Endothelial cell (in vitro differentiated cells): ENCODE results near the gene MAGI2. TPM values are rescaled to one million over a fixed set of nuclear protein-coding genes. Genes with fewer than 3 reads are reported as not detected.

Experiments used
- DNase-seq: peaks from one replicate; pipeline ENCODE4 v3.0.0; 2021; ENCODE audit warnings: low spot score
- H3K27ac Mint-ChIP-seq: one replicate; pipeline ENCODE4 v1.8.0; 2021; ENCODE audit warnings: mixed read lengths, inconsistent platforms; ENCODE audit not compliant: unreplicated experiment
- H3K27me3 Mint-ChIP-seq: one replicate; pipeline ENCODE4 v1.8.0; 2021; ENCODE audit warnings: mild to moderate bottlenecking, moderate library complexity, mixed read lengths, inconsistent platforms; ENCODE audit not compliant: unreplicated experiment
- H3K36me3 Mint-ChIP-seq: one replicate; pipeline ENCODE4 v1.8.0; 2021; ENCODE audit warnings: mild to moderate bottlenecking, low read depth, mixed read lengths, inconsistent platforms; ENCODE audit not compliant: unreplicated experiment
- H3K4me1 Mint-ChIP-seq: one replicate; pipeline ENCODE4 v1.8.0; 2021; ENCODE audit warnings: mild to moderate bottlenecking, mixed read lengths, inconsistent platforms; ENCODE audit not compliant: unreplicated experiment
- H3K4me3 Mint-ChIP-seq: one replicate; pipeline ENCODE4 v1.8.0; 2021; ENCODE audit warnings: mild to moderate bottlenecking, mixed read lengths, inconsistent platforms; ENCODE audit not compliant: unreplicated experiment
- H3K9me3 Mint-ChIP-seq: one replicate; pipeline ENCODE4 v1.8.0; 2021; ENCODE audit warnings: mixed read lengths, inconsistent platforms; ENCODE audit not compliant: unreplicated experiment
- total RNA-seq: library from RNA; stranded (reverse); fragmentation: NEBNext Ultra II Directional; extraction: Animal tissue kit (Norgen Biotek cat#: 25700); gene quantifications from one replicate; pipeline ENCODE4 v1.2.1, GENCODE V29; 2021; ENCODE audit not compliant: unreplicated experiment
- TF ChIP-seq, protein P1 (sequence below): fragments of 200-600 bp; sonication (generic); IDR thresholded peaks from one replicate; pipeline ENCODE4 v1.5.0; 2021; ENCODE audit warnings: antibody characterized with exemption; ENCODE audit not compliant: unreplicated experiment

The MAGI2 gene
- total RNA-seq, 1 donor from 2014 or later, result 6.3 TPM

DNA sequence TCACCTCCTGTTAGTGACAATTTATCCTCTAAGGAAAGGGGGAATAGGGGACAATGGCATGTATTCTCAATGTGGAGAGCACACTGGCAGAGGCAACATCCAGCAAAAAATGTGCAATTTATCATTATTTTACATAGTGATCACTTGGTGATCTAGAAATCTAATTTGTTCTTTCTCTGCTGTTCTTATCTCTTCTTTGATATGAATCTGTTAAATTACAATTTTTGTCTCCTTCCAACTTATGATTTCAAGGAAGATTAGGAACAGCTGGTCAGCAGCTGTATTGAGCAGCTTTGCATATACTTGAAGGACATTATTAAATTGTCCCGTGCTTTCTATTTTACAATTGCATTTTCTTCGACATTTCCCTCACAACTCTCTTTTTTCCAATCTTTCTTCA lies 213.1 kb downstream of the MAGI2 start:
- TF ChIP-seq, protein P1, sequence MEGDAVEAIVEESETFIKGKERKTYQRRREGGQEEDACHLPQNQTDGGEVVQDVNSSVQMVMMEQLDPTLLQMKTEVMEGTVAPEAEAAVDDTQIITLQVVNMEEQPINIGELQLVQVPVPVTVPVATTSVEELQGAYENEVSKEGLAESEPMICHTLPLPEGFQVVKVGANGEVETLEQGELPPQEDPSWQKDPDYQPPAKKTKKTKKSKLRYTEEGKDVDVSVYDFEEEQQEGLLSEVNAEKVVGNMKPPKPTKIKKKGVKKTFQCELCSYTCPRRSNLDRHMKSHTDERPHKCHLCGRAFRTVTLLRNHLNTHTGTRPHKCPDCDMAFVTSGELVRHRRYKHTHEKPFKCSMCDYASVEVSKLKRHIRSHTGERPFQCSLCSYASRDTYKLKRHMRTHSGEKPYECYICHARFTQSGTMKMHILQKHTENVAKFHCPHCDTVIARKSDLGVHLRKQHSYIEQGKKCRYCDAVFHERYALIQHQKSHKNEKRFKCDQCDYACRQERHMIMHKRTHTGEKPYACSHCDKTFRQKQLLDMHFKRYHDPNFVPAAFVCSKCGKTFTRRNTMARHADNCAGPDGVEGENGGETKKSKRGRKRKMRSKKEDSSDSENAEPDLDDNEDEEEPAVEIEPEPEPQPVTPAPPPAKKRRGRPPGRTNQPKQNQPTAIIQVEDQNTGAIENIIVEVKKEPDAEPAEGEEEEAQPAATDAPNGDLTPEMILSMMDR, result no peak
- H3K27me3 Mint-ChIP-seq, result no peaks in the 10 kb centered on the region
- H3K4me1 Mint-ChIP-seq, result peaks cover 6% of the 10 kb centered on the region
- no peak overlapping the region for H3K4me3 Mint-ChIP-seq
- H3K27ac Mint-ChIP-seq, result no peak overlapping the region
- DNase-seq, result no peak
- no peaks in the 10 kb centered on the region for H3K36me3 Mint-ChIP-seq
- no peaks in the 10 kb centered on the region for H3K9me3 Mint-ChIP-seq

DNA sequence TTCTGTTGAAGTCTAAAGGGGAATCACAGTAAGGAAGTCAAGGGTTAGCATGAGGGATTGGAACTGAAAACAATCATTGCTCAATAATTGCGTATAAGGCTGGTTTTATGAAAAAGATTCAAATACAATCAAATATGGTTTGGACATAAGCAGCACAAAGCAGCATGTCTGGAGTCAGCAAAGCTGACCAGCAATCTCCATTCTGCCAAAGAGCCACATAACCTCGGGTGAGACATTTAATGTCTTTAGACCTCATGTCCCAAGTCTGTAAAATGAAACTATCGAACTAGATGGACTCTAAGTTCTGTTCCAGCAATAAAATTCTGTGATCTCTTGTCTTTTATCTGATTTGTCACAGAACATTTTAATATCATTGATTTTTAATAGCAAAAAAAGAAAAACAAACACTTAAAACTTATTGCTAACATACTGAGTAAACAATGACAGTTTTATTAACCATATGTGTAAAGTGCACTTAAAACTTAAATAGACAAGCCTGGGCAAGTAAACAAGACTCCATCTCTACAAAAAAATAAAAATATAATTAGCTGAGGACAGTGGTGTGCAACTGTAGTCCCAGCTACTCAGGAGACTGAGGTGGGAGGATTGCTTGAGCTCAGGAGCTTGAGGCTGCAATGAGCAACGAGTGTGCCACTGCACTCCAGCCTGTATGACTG lies 217.0 kb downstream of the MAGI2 start:
- H3K4me1 Mint-ChIP-seq, result peaks cover 6% of the 10 kb centered on the region
- no peaks in the 10 kb centered on the region for H3K36me3 Mint-ChIP-seq
- H3K4me3 Mint-ChIP-seq, result no peak overlapping the region
- no peak overlapping the region for H3K27ac Mint-ChIP-seq
- TF ChIP-seq, protein P1, result no peak
- H3K27me3 Mint-ChIP-seq, result no peaks in the 10 kb centered on the region
- DNase-seq, result no peak
- H3K9me3 Mint-ChIP-seq, result no peaks in the 10 kb centered on the region

DNA sequence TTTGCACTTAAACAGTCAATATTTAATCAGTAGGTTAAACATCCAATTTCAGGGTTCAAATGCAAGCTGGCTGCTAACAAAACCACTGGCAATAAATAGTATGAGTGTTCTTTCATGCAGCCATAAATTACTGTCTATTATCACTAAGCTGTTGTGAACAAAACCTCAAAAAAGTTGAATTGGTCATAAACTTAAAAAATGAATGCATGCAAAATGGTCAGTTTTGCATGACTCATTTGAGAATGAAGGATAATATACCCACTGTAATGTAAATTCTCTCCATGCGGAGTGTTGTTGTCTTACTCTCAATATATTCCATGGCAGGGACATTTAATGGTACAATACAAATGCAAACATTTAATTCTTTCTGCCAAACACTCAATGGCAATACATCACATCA lies 226.4 kb downstream of the MAGI2 start:
- no peaks in the 10 kb centered on the region for H3K36me3 Mint-ChIP-seq
- no peak overlapping the region for H3K27ac Mint-ChIP-seq
- H3K4me3 Mint-ChIP-seq, result no peak overlapping the region
- H3K27me3 Mint-ChIP-seq, result no peaks in the 10 kb centered on the region
- no peaks in the 10 kb centered on the region for H3K4me1 Mint-ChIP-seq
- no peak for DNase-seq
- TF ChIP-seq, protein P1, result no peak
- H3K9me3 Mint-ChIP-seq, result no peaks in the 10 kb centered on the region

DNA sequence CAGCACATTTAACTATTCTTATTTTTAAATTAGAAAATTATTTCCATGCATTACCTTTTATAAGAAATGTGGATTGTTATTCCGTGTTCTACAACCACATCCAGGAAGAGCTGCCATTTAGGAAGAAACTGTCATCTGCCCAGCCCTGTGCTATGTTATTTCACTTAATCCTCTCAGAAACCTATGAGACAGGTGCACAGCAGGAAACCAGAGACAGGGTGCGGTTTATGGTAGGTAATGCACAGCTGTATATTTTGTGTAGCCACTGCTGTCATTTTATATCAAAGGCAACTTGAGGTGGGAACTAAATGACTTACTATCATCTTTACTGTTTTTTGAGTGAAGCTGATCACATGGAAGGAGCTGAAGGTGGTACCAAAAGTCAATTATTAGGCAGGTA lies 232.3 kb downstream of the MAGI2 start:
- no peaks in the 10 kb centered on the region for H3K4me1 Mint-ChIP-seq
- DNase-seq, result no peak
- TF ChIP-seq, protein P1, result no peak
- no peaks in the 10 kb centered on the region for H3K27me3 Mint-ChIP-seq
- no peaks in the 10 kb centered on the region for H3K36me3 Mint-ChIP-seq
- no peak overlapping the region for H3K27ac Mint-ChIP-seq
- no peak overlapping the region for H3K4me3 Mint-ChIP-seq
- no peaks in the 10 kb centered on the region for H3K9me3 Mint-ChIP-seq

DNA sequence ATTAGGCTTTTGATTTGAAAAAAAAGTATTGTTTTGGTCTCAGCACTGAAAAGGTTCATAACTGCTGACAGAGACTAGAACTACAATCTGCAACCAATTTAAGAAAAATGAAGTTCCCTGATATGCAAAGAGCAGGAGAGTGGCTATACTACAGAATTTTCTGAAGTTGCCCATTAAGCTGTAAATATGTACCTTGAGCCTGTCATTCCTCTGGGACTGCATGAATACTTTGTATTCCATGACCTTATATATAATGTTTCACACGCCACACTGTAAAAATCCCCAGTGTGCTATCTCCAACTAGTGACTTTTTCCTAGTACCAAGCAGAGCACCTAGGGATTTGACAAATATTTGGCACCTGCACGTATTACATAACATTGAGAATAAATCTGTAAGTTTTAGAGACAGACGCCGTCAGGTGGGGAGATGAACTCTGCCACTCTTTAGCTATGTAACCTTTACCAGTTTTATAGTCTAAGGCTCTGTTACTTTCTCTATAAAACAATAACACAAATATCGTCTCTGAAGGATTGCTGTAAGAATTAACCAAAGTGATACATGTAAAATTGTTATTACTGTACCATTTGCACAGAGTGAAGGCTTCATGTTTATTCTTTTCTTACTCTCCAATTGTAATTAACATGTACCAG lies 235.4 kb downstream of the MAGI2 start:
- H3K27me3 Mint-ChIP-seq, result no peaks in the 10 kb centered on the region

More for the DNA sequence above, 235.4 kb downstream of the MAGI2 start:
- no peak for DNase-seq
- H3K9me3 Mint-ChIP-seq, result no peaks in the 10 kb centered on the region
- H3K4me3 Mint-ChIP-seq, result no peak overlapping the region
- no peak overlapping the region for H3K27ac Mint-ChIP-seq
- no peaks in the 10 kb centered on the region for H3K36me3 Mint-ChIP-seq
- H3K4me1 Mint-ChIP-seq, result no peaks in the 10 kb centered on the region
- TF ChIP-seq, protein P1, result no peak
